ENCODE results near the gene BIN1. TPM values are rescaled to one million over a fixed set of nuclear protein-coding genes. Genes with fewer than 3 reads are reported as not detected.

The BIN1 gene
- total RNA-seq, 1 experiment from 2014 or later: 42.5 TPM

GRCh38 chr2:127012868-127013267 lies 94.1 kb downstream of the BIN1 start:
- POLR2A ChIA-PET: no interaction called here

GRCh38 chr2:127012215-127012614 lies 94.7 kb downstream of the BIN1 start:
- ChIA-PET POLR2A (no interaction called here), CTCF (no interaction called here)
- H3K36me3 Mint-ChIP-seq: no peaks in the 10 kb centered on the region
- DNase-seq (ENCODE audit: low spot score) (no peak), ATAC-seq (no peak)
- H3K4me3 Mint-ChIP-seq: no peak overlapping the region
- H3K9me3 Mint-ChIP-seq: no peaks in the 10 kb centered on the region
- no peak overlapping the region for H3K27ac Mint-ChIP-seq
- peaks cover 5% of the 10 kb centered on the region for H3K27me3 Mint-ChIP-seq (ENCODE audit: low read depth)
- 0 out of 2 replicates have a peak, but pooled peaks cover 17% of the 10 kb centered on the region for H3K4me1 Mint-ChIP-seq
- TF ChIP-seq KAT7 (CRISPR knock-in tag; IDR thresholded peaks at IDR 0.05; ENCODE audit: borderline replicate concordance) (no peak), SMAD3 (CRISPR knock-in tag; IDR thresholded peaks at IDR 0.05; ENCODE audit: borderline replicate concordance) (no peak), USF2 (CRISPR knock-in tag; IDR thresholded peaks at IDR 0.05) (no peak), TCF7 (CRISPR knock-in tag; IDR thresholded peaks at IDR 0.05; ENCODE audit: low read depth) (no peak), RELA (CRISPR knock-in tag; IDR thresholded peaks at IDR 0.05; ENCODE audit: borderline replicate concordance) (no peak), GRHL2 (CRISPR knock-in tag; IDR thresholded peaks at IDR 0.05; ENCODE audit: insufficient replicate concordance, severe bottlenecking) (no peak), CREB1 (CRISPR knock-in tag; IDR thresholded peaks at IDR 0.05) (no peak), NR2C2 (CRISPR knock-in tag; IDR thresholded peaks at IDR 0.05) (no peak), SMAD4 (CRISPR knock-in tag; IDR thresholded peaks at IDR 0.05) (no peak), CDX4 (CRISPR knock-in tag; IDR thresholded peaks at IDR 0.05; ENCODE audit: borderline replicate concordance) (no peak), ATF2 (CRISPR knock-in tag; IDR thresholded peaks at IDR 0.05; ENCODE audit: borderline replicate concordance, low read depth) (no peak), OVOL2 (CRISPR knock-in tag; IDR thresholded peaks at IDR 0.05; ENCODE audit: borderline replicate concordance) (no peak), NFATC4 (CRISPR knock-in tag; IDR thresholded peaks at IDR 0.05) (no peak), E2F5 (CRISPR knock-in tag; IDR thresholded peaks at IDR 0.05) (no peak)
- TF ChIP-seq, protein P1, sequence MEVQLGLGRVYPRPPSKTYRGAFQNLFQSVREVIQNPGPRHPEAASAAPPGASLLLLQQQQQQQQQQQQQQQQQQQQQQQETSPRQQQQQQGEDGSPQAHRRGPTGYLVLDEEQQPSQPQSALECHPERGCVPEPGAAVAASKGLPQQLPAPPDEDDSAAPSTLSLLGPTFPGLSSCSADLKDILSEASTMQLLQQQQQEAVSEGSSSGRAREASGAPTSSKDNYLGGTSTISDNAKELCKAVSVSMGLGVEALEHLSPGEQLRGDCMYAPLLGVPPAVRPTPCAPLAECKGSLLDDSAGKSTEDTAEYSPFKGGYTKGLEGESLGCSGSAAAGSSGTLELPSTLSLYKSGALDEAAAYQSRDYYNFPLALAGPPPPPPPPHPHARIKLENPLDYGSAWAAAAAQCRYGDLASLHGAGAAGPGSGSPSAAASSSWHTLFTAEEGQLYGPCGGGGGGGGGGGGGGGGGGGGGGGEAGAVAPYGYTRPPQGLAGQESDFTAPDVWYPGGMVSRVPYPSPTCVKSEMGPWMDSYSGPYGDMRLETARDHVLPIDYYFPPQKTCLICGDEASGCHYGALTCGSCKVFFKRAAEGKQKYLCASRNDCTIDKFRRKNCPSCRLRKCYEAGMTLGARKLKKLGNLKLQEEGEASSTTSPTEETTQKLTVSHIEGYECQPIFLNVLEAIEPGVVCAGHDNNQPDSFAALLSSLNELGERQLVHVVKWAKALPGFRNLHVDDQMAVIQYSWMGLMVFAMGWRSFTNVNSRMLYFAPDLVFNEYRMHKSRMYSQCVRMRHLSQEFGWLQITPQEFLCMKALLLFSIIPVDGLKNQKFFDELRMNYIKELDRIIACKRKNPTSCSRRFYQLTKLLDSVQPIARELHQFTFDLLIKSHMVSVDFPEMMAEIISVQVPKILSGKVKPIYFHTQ (CRISPR knock-in tag; IDR thresholded peaks at IDR 0.05): no peak
- TF ChIP-seq, protein P2, sequence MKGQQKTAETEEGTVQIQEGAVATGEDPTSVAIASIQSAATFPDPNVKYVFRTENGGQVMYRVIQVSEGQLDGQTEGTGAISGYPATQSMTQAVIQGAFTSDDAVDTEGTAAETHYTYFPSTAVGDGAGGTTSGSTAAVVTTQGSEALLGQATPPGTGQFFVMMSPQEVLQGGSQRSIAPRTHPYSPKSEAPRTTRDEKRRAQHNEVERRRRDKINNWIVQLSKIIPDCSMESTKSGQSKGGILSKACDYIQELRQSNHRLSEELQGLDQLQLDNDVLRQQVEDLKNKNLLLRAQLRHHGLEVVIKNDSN (CRISPR knock-in tag; IDR thresholded peaks at IDR 0.05): no peak
- TF ChIP-seq, protein P3, sequence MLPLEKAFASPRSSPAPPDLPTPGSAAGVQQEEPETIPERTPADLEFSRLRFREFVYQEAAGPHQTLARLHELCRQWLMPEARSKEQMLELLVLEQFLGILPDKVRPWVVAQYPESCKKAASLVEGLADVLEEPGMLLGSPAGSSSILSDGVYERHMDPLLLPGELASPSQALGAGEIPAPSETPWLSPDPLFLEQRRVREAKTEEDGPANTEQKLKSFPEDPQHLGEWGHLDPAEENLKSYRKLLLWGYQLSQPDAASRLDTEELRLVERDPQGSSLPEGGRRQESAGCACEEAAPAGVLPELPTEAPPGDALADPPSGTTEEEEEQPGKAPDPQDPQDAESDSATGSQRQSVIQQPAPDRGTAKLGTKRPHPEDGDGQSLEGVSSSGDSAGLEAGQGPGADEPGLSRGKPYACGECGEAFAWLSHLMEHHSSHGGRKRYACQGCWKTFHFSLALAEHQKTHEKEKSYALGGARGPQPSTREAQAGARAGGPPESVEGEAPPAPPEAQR (CRISPR knock-in tag; IDR thresholded peaks at IDR 0.05): no peak

More at GRCh38 chr2:127012868-127013267, 94.1 kb downstream of the BIN1 start:
- Mint-ChIP-seq H3K9me3 (no peaks in the 10 kb centered on the region), H3K4me1 (0 out of 2 replicates have a peak, but pooled peaks cover 15% of the 10 kb centered on the region), H3K4me3 (no peak overlapping the region), H3K27ac (no peak overlapping the region), H3K36me3 (no peaks in the 10 kb centered on the region), H3K27me3 (ENCODE audit: low read depth) (peaks cover 5% of the 10 kb centered on the region)
- CTCF ChIA-PET: no interaction called here
- TF ChIP-seq, protein P4, sequence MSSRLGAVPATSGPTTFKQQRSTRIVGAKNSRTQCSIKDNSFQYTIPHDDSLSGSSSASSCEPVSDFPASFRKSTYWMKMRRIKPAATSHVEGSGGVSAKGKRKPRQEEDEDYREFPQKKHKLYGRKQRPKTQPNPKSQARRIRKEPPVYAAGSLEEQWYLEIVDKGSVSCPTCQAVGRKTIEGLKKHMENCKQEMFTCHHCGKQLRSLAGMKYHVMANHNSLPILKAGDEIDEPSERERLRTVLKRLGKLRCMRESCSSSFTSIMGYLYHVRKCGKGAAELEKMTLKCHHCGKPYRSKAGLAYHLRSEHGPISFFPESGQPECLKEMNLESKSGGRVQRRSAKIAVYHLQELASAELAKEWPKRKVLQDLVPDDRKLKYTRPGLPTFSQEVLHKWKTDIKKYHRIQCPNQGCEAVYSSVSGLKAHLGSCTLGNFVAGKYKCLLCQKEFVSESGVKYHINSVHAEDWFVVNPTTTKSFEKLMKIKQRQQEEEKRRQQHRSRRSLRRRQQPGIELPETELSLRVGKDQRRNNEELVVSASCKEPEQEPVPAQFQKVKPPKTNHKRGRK (CRISPR knock-in tag; IDR thresholded peaks at IDR 0.05; ENCODE audit: borderline replicate concordance): no peak
- TF ChIP-seq KAT7 (CRISPR knock-in tag; IDR thresholded peaks at IDR 0.05; ENCODE audit: borderline replicate concordance) (no peak), NFATC4 (CRISPR knock-in tag; IDR thresholded peaks at IDR 0.05) (no peak)
- no peak for ATAC-seq
- DNase-seq (ENCODE audit: low spot score): no peak
